K562 treated with DMSO at 1 percent for 24 hours (cell line): ENCODE data around the gene ASB6. TPM values are rescaled to one million over a fixed set of nuclear protein-coding genes. Genes with fewer than 3 reads are reported as not detected.

Source experiments
- total RNA-seq: library from RNA; unstranded; fragments of 300-600 nt; gene quantifications from 2 replicates; pipeline ENCODE4 v1.2.3, GENCODE V29; 2022; ENCODE audit warnings: low read depth; ENCODE audit not compliant: insufficient read depth

Gene ASB6
- 24.0 and 26.7 TPM in 2 replicates for total RNA-seq

DNA sequence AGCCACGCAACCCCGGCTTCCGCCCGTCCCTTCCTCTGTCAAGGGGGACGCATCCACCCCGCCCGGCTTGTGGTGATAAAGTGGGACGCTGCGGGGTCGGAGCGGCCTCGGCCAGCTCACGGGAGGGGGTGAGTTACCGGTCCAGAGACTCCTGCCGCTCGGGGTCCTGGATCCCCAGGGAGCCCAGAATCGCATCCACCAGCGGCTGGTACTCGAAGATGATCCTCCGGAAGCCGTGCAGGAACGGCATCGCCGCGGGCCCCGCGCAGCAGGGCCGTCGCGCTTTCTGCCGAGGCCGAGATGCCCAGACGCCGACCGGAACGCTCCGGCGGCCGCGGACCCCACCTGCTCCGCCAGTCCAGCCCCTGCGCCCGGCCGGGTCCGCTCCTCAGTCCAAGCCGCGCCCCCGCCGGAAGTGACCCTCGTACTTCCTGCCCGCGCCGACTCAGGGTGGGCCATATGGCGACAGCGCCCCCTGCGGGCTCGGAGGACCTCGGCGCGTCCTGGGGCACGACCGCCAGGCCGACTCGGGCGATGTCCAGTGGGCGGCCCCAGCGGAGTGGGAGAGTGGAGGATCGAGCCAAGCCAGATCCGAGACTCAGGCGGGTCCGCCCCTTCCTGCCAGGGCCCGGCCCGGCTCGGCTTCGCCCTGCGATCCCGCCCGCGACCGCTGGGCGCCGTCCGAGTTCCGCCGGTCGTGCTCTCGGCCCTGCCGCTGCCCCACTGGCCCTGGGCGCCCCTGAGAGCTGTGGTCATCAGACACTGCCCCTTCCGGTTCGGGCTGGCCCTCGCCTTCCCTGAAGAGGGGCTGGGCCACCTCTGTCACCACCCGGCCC, at the start of gene ASB6:
TSS of gene ASB6 (minus strand) at position 402 of the 836 bp plus-strand sequence. CDS start at position 250, 152 bp downstream.

GRCh38 chr9:129665389-129665775, 23.4 kb upstream of the ASB6 start, which contains the start of gene PRRX2:
Gene PRRX2 (plus strand): TSS chr9:129665647. CDS start chr9:129665868, 221 bp downstream.

DNA sequence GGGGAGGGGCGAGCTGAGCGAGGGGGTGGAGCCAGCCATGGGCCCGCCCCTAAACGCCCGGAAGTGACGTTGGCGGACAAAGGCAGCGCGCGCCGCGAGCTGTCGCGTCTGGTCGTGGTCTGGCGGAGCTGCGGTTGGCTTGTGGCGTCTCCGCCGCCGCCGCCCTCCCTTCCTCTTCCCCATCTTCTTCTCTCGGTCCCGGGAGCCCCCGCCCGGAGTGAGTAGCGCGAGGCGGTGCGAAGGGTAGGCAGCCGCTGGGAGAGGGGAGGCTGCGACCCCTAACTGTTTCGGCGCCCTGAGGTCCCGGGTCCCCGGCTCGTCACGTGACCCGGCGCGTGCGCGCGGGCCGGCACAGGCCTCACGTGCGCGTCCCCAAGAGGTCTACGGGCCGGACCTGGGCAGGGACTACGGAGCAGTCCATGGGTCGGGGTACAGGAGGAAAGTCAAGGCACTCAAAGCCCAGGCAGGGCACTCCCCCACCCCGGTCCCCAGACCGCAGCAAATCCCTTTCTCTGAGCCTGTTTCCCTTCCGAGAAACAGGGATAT, 15.8 kb downstream of the ASB6 start, which contains the start of gene NTMT1:
TSS of gene NTMT1 (plus strand) at position 85 of the 546 bp plus-strand sequence. CDS start 6,541 bp downstream, outside the sequence.

GRCh38 chr9:129620669-129621295, 21.2 kb downstream of the ASB6 start, which contains the start of gene C9orf50:
Gene C9orf50 (minus strand): TSS chr9:129621101. CDS start chr9:129620574, 527 bp downstream.

Other genes with a start within 250 kb of the ASB6 start
- not detected in 2 replicates for gene C9orf50, start 21.1 kb downstream of the ASB6 start, total RNA-seq
- gene NTMT1, start 16.0 kb downstream of the ASB6 start, total RNA-seq, result 57.5 and 61.6 TPM in 2 replicates
- gene PRRX2, start 23.5 kb upstream of the ASB6 start, total RNA-seq, result not detected in 2 replicates
- 0.37 and 0.60 TPM in 2 replicates for gene PTGES, start 110.9 kb upstream of the ASB6 start, total RNA-seq
- gene TOR1B, start 161.0 kb upstream of the ASB6 start, total RNA-seq, result 55.1 TPM in 2 replicates
- gene TOR1A, start 182.0 kb upstream of the ASB6 start, total RNA-seq, result 71.6 and 71.7 TPM in 2 replicates
- 87.3 and 89.2 TPM in 2 replicates for gene C9orf78, start 193.1 kb upstream of the ASB6 start, total RNA-seq
- 161 TPM in 2 replicates for gene USP20, start 193.3 kb upstream of the ASB6 start, total RNA-seq